IMR-90 (cell line): Measurements from ENCODE around the gene C10orf67. TPM values are rescaled to one million over a fixed set of nuclear protein-coding genes. Genes with fewer than 3 reads are reported as not detected.

ENCODE experiments used
- ATAC-seq: fragments of 200-7000 bp; cut with Tn5 transposase; 2 replicates; pipeline ENCODE4 v1.9.1; 2020; ENCODE audit warnings: low read depth, mild to moderate bottlenecking, moderate library complexity
- BruUV-seq: library from RNA; stranded (reverse); fragments of 400-500 nt; replicated peaks from 2 replicates; lab custom pipeline; 2021; lab: Mats Ljungman, UMichigan
- CTCF ChIA-PET: fragments of 300-600 bp; formaldehyde crosslinking; extraction: SDS; loops from one replicate; lab custom pipeline; 2021; ENCODE audit warnings: antibody characterized with exemption; lab: Yijun Ruan, JAX
- POLR2A ChIA-PET: fragments of 300-600 bp; sonication (Branson Sonifier 250); formaldehyde crosslinking; loops from one replicate; lab custom pipeline; 2022; ENCODE audit warnings: antibody characterized with exemption; ENCODE audit not compliant: unreplicated experiment; lab: Charles Lee
- DNase-seq: peaks from one replicate; pipeline ENCODE4 v3.0.0; 2013
- H2AFZ ChIP-seq: replicated peaks from 2 replicates; pipeline ENCODE3; 2013; ENCODE audit warnings: low read length, mild to moderate bottlenecking; ENCODE audit not compliant: poor library complexity
- H2AK5ac ChIP-seq: 2 replicates; pipeline ENCODE4 v1.6.1; 2013; ENCODE audit warnings: low read depth, low read length, inconsistent platforms
- H2AK9ac ChIP-seq: replicated peaks from 2 replicates; pipeline ENCODE3; 2013; ENCODE audit warnings: mild to moderate bottlenecking, low read depth, low read length, moderate library complexity; ENCODE audit not compliant: poor library complexity
- H2BK120ac ChIP-seq: 2 replicates; pipeline ENCODE4 v1.6.1; 2013; ENCODE audit warnings: low read depth, low read length, inconsistent platforms
- H2BK15ac ChIP-seq: 3 replicates; pipeline ENCODE4 v1.6.1; 2013; ENCODE audit warnings: low read depth, low read length, inconsistent platforms
- H2BK20ac ChIP-seq: 2 replicates; pipeline ENCODE4 v1.6.1; 2013; ENCODE audit warnings: low read depth, mild to moderate bottlenecking, inconsistent platforms, low read length, moderate library complexity
- H2BK5ac ChIP-seq: 2 replicates; pipeline ENCODE4 v1.6.1; 2013; ENCODE audit warnings: mild to moderate bottlenecking, low read depth, low read length, inconsistent platforms; ENCODE audit not compliant: poor library complexity, severe bottlenecking
- H3K14ac ChIP-seq: replicated peaks from 2 replicates; pipeline ENCODE4 v1.6.1; 2013; ENCODE audit warnings: low read depth, low read length, inconsistent platforms
- H3K18ac ChIP-seq: 2 replicates; pipeline ENCODE4 v1.6.1; 2013; ENCODE audit warnings: low read depth, low read length, control low read depth
- H3K23ac ChIP-seq: 2 replicates; pipeline ENCODE4 v1.6.1; 2013; ENCODE audit warnings: low read depth, low read length, inconsistent platforms
- H3K27ac ChIP-seq: 2 replicates; pipeline ENCODE4 v1.5.1; 2013; ENCODE audit warnings: mild to moderate bottlenecking, control low read depth, low read length; ENCODE audit not compliant: insufficient read depth
- H3K27me3 ChIP-seq: 2 replicates; pipeline ENCODE4 v1.6.1; 2013; ENCODE audit warnings: low read length; ENCODE audit not compliant: control insufficient read depth, insufficient read depth
- H3K36me3 ChIP-seq: 2 replicates; pipeline ENCODE4 v1.6.1; 2013; ENCODE audit warnings: low read length, mixed read lengths; ENCODE audit not compliant: control insufficient read depth, insufficient read depth
- H3K4ac ChIP-seq: 2 replicates; pipeline ENCODE4 v1.6.1; 2013; ENCODE audit warnings: low read depth, low read length, inconsistent platforms
- H3K4me1 ChIP-seq: 2 replicates; pipeline ENCODE4 v1.6.1; 2013; ENCODE audit warnings: low read length, mixed read lengths; ENCODE audit not compliant: control insufficient read depth, insufficient read depth
- H3K4me2 ChIP-seq: 2 replicates; pipeline ENCODE4 v1.6.1; 2013; ENCODE audit warnings: low read depth, mild to moderate bottlenecking, control low read depth, low read length, moderate library complexity
- H3K4me3 ChIP-seq: 2 replicates; pipeline ENCODE4 v1.5.1; 2013; ENCODE audit warnings: low read depth, mild to moderate bottlenecking, control low read depth, low read length, moderate library complexity; ENCODE audit not compliant: insufficient read depth
- H3K56ac ChIP-seq: 2 replicates; pipeline ENCODE4 v1.6.1; 2013; ENCODE audit warnings: low read length, inconsistent platforms; ENCODE audit not compliant: insufficient read depth; ENCODE audit errors: extremely low read depth
- H3K79me1 ChIP-seq, 2 experiments: 2 replicates each; pipeline ENCODE4 v1.6.1; 2013; ENCODE audit warnings: low read length in 2 of 2, inconsistent platforms in 1 of 2, low read depth in 1 of 2
- H3K9ac ChIP-seq: 2 replicates; pipeline ENCODE4 v1.6.1; 2013; ENCODE audit warnings: low read depth, low read length, control low read depth
- H3K9me1 ChIP-seq: 2 replicates; pipeline ENCODE4 v1.6.1; 2013; ENCODE audit warnings: low read length, inconsistent platforms; ENCODE audit not compliant: insufficient read depth
- H3K9me3 ChIP-seq: 2 replicates; pipeline ENCODE4 v1.6.1; 2013; ENCODE audit warnings: low read length; ENCODE audit not compliant: control insufficient read depth, insufficient read depth
- H4K20me1 ChIP-seq: 2 replicates; pipeline ENCODE4 v1.6.1; 2013; ENCODE audit warnings: low read length, inconsistent platforms; ENCODE audit not compliant: insufficient read depth
- H4K5ac ChIP-seq: 2 replicates; pipeline ENCODE4 v1.6.1; 2013; ENCODE audit warnings: mild to moderate bottlenecking, low read depth, low read length, control low read depth
- H4K8ac ChIP-seq, 2 experiments: 2 replicates each; pipeline ENCODE4 v1.6.1; 2013; ENCODE audit warnings: low read depth in 2 of 2, low read length in 2 of 2, control low read depth in 1 of 2, inconsistent platforms in 1 of 2
- H4K91ac ChIP-seq: 2 replicates; pipeline ENCODE4 v1.6.1; 2013; ENCODE audit warnings: low read depth, low read length, inconsistent platforms; ENCODE audit not compliant: insufficient read depth
- NFE2L2 ChIP-seq: fragments of 150-350 bp; IDR thresholded peaks from 2 replicates; pipeline ENCODE4 v1.6.1; 2016; ENCODE audit warnings: low read depth, mild to moderate bottlenecking, low read length
- WGBS, 2 experiments: methylation state at CpG; one replicate each; pipeline versions ENCODE4 v1.1.5 to v1.1.7; 2013; ENCODE audit warnings: missing lambda C conversion rate in 2 of 2; ENCODE audit not compliant: insufficient read length in 1 of 2; ENCODE audit errors: extremely low coverage in 2 of 2; 5-methylcytosine and 5-hydroxymethylcytosine counted together
- dilution Hi-C: fragments of 300-500 bp; cut with HindIII; formaldehyde crosslinking; loops from one replicate; pipeline ENCODE4 v1.14.3; 2018; ENCODE audit warnings: low sequenced_read_pairs; ENCODE audit not compliant: unreplicated experiment
- in situ Hi-C: fragments of 300-500 bp; cut with MboI; formaldehyde crosslinking; loops from 3 replicates; pipeline ENCODE4 v1.14.3; 2019; ENCODE audit warnings: low sequenced_read_pairs, inconsistent platforms, mixed read lengths
- intact Hi-C: fragments of 100-400 bp; cut with micrococcal nuclease; formaldehyde crosslinking; loops from 2 replicates; pipeline ENCODE4 v1.10.0; 2022
- polyA plus RNA-seq, 3 experiments: library from polyadenylated mRNA; depleted of rRNA; stranded (reverse); fragments of >200 nt; gene quantifications; 2 replicates each; pipeline ENCODE4 v1.2.3, GENCODE V29; 2012; ENCODE audit warnings: low replicate concordance in 1 of 3
- total RNA-seq: library from RNA; depleted of rRNA; stranded (reverse); fragments of >200 nt; gene quantifications from 2 replicates; pipeline ENCODE4 v1.2.3, GENCODE V29; 2012

Gene C10orf67
- total and polyA plus RNA-seq, 2 of the 4 experiments (the other 2 are of a cell fraction), result 0.15 to 0.18 TPM

- Histone ChIP-seq H3K4me3 (no peak overlapping the region), H2AK9ac (no peak overlapping the region), H2BK5ac (no peak overlapping the region), H3K4me2 (no peak overlapping the region), H3K9ac (no peak overlapping the region), H4K8ac (no peak overlapping the region), H2AFZ (no peak overlapping the region), H3K27ac (no peak overlapping the region), H3K9me1 (no peaks in the 10 kb centered on the region), H4K20me1 (no peaks in the 10 kb centered on the region), H3K56ac (no peak overlapping the region), H3K4ac (no peak overlapping the region), H3K27me3 (no peaks in the 10 kb centered on the region; the same call in 1 of the 2 replicates), H3K4me1 (peaks cover 6% of the 10 kb centered on the region; the same call in 1 of the 2 replicates), H3K18ac (no peak overlapping the region), H3K36me3 (no peaks in the 10 kb centered on the region), H4K91ac (no peak overlapping the region), H3K9me3 (peaks cover 4% of the 10 kb centered on the region; the same call in 1 of the 2 replicates), H2BK15ac (no peak overlapping the region), H2BK120ac (no peak overlapping the region), H4K5ac (no peak overlapping the region), H3K79me1 (no peaks in the 10 kb centered on the region), H3K23ac (no peak overlapping the region), H2BK20ac (no peak overlapping the region), H2AK5ac (no peak overlapping the region), H3K14ac (no peak overlapping the region)
- no CpG with 5 or more reads among the region's 6 CpGs for WGBS, 2 experiments
- CTCF ChIA-PET, result no interaction called here
- BruUV-seq, result no TSS peak
- in situ Hi-C loops (loop anchor here (5.0 to 25.0 kb wide), 3 partner anchors 216 to 1196 kb away; no protein-coding TSS in a partner anchor), dilution Hi-C loops (no loop called here), intact Hi-C loops (no loop called here)
- POLR2A ChIA-PET, result no interaction called here
- DNase-seq (no peak), ATAC-seq (no peak)
- TF ChIP-seq NFE2L2, result no peak
Measured at GRCh38 chr10:23316406-23316805, 28.2 kb downstream of the C10orf67 start.
